ENCODE data around the gene EVX2. TPM values are rescaled to one million over a fixed set of nuclear protein-coding genes. Genes with fewer than 3 reads are reported as not detected.

The EVX2 gene
- total RNA-seq, 6 experiments from 2014 or later = not detected

DNA sequence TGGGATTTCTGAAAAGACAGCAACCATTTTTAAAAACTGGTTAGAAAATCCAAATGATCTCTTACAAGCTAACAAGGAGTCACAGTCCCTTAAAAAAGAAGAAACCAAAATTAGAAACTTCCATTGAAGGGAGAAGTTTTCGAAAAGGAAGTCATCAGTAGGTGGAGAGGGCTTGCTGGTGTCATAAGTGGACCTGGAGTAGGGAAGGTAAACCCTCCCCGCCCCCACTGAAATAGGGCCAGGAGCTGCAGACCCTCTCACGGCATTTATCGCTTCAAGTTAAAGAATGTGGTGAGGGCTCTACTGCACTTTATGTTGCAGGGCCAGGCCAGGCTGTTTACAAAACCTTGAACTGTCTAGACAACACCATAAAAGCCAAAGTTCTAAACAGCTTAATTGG lies 26.2 kb upstream of the EVX2 start:
- peaks cover 0 to 8% (median 0%) of the 10 kb centered on the region in 4 donors for H3K4me1 ChIP-seq
- H3K27me3 ChIP-seq = peaks cover 9 to 86% of the 10 kb centered on the region in 2 donors
- no peak for DNase-seq
- no peak for TF ChIP-seq POLR2A (IDR thresholded peaks at IDR 0.05)
- TF ChIP-seq, protein P1, sequence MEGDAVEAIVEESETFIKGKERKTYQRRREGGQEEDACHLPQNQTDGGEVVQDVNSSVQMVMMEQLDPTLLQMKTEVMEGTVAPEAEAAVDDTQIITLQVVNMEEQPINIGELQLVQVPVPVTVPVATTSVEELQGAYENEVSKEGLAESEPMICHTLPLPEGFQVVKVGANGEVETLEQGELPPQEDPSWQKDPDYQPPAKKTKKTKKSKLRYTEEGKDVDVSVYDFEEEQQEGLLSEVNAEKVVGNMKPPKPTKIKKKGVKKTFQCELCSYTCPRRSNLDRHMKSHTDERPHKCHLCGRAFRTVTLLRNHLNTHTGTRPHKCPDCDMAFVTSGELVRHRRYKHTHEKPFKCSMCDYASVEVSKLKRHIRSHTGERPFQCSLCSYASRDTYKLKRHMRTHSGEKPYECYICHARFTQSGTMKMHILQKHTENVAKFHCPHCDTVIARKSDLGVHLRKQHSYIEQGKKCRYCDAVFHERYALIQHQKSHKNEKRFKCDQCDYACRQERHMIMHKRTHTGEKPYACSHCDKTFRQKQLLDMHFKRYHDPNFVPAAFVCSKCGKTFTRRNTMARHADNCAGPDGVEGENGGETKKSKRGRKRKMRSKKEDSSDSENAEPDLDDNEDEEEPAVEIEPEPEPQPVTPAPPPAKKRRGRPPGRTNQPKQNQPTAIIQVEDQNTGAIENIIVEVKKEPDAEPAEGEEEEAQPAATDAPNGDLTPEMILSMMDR (IDR thresholded peaks at IDR 0.05) = no peak
- no peaks in the 10 kb centered on the region for H3K36me3 ChIP-seq
- WGBS (ENCODE audit: insufficient coverage, low coverage, low lambda C conversion rate, missing lambda C conversion rate) = 11% methylated on average over 4 of the region's 4 CpGs
- H3K9me3 ChIP-seq = no peaks in the 10 kb centered on the region
- H3K27ac ChIP-seq = no peak overlapping the region
- no peak for ATAC-seq
- H3K4me3 ChIP-seq = no peak overlapping the region
- intact Hi-C loops (cut with DNase I) = no loop called here

DNA sequence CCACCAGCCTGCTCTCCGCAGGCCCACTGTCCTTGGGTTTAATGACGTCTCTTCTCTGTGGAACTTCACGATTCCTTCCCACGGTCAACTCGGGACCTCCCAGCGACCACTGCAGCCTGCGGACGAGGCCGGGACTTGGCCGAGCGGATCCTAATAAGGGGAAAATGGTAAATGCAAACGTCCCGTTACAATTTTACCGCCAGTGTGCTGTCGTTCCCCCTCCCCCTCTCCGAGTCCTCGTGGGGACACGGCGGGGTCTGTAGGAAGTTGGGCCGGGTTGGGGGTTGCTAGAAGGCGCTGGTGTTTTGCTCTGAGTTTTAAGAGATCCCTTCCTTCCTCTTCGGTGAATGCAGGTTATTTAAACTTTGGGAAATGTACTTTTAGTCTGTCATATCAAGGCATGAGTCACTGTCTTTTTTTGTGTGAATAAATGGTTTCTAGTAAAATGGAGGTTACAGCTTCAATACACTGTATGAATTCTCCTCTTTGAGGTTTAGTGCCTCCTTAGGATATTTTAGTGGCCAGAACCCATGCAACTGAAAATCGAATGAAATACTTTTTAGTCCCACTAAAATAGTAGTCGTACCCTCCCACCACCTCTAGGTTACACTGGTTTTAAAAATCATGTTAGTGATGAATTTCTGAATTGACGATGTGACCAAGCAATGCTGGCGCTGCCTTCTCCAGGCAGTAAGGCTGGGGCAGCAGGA lies 25.6 kb upstream of the EVX2 start:
- TF ChIP-seq POLR2A (IDR thresholded peaks at IDR 0.05) = no peak
- TF ChIP-seq, protein P1 (IDR thresholded peaks at IDR 0.05) = no peak
- intact Hi-C loops (cut with DNase I) = no loop called here
- peaks cover 0 to 8% (median 0%) of the 10 kb centered on the region in 4 donors for H3K4me1 ChIP-seq
- no peak for DNase-seq
- ATAC-seq = no peak
- H3K9me3 ChIP-seq = no peaks in the 10 kb centered on the region
- H3K4me3 ChIP-seq = no peak overlapping the region
- WGBS (ENCODE audit: insufficient coverage, low coverage, low lambda C conversion rate, missing lambda C conversion rate) = 8% methylated on average over 16 of the region's 26 CpGs
- peaks cover 15 to 86% of the 10 kb centered on the region in 2 donors for H3K27me3 ChIP-seq
- H3K36me3 ChIP-seq = no peaks in the 10 kb centered on the region
- H3K27ac ChIP-seq = no peak overlapping the region

DNA sequence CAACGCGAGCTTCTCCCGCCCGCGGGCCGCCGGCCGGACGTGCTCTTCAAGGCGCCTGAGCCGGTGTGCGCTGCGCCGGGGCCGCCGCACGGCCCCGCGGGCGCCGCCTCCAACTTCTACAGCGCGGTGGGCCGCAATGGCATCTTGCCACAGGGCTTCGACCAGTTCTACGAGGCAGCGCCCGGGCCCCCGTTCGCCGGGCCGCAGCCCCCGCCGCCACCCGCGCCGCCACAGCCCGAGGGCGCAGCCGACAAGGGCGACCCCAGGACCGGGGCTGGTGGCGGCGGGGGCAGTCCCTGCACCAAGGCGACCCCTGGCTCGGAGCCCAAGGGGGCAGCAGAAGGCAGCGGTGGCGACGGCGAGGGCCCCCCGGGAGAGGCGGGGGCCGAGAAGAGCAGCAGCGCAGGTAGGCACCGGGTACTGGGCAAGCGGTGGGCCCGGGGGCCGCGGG lies 24.0 kb upstream of the EVX2 start:
- ATAC-seq (no peak), DNase-seq (no peak)
- no peak for TF ChIP-seq POLR2A (IDR thresholded peaks at IDR 0.05)
- TF ChIP-seq, protein P1 (IDR thresholded peaks at IDR 0.05) = no peak
- 0% methylated on average over 9 of the region's 59 CpGs for WGBS (ENCODE audit: insufficient coverage, low coverage, low lambda C conversion rate, missing lambda C conversion rate)
- no peaks in the 10 kb centered on the region for H3K36me3 ChIP-seq
- no peak overlapping the region for H3K27ac ChIP-seq
- H3K27me3 ChIP-seq = peaks cover 24 to 87% of the 10 kb centered on the region in 2 donors
- no peaks in the 10 kb centered on the region for H3K9me3 ChIP-seq
- intact Hi-C loops (cut with DNase I) = no loop called here
- no peak overlapping the region for H3K4me3 ChIP-seq
- H3K4me1 ChIP-seq = peaks cover 0 to 8% (median 0%) of the 10 kb centered on the region in 4 donors

DNA sequence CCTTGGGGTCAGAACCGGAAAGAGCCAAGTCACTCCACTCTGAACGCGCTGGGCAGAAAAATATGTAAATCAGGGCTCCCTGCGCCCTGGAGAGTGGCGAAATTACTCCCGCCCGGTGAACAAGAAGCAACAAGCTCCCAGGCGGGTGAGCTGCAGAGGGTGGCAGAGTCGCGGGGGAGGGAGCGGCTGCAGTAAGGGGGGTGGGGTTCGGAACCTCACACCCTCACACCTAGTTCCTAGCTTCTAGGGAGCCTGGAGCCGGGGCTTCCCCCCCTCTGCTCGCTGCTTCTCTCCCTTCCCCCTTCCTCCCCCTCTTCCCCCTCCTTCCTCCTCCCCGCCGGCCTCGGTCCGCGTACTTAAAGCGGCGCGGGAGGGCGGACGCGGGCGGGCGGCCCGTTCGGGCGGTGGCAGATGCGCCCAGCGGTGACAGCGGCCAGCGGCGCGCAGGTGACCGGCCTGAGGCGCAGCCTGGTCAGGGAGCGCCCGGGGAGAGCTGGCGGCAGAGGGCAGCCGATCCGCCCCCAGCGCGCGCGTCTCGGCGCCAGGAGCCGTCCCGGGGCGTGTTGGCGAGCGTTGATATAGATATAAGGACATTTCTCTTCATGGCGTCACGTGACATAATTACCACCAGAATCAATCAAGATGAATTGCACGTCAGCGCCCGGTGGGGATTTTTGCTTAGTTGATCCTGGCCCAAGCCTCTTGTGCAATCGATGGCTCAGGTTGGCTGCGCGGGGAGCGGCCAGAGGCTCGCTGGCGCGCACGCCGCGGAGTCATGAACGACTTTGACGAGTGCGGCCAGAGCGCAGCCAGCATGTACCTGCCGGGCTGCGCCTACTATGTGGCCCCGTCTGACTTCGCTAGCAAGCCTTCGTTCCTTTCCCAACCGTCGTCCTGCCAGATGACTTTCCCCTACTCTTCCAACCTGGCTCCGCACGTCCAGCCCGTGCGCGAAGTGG lies 23.1 kb upstream of the EVX2 start, which contains the start of gene HOXD11:
HOXD11 (plus strand) TSS at position 700 of the 959 bp plus-strand sequence; CDS start at position 776, 76 bp downstream.
- H3K4me3 ChIP-seq = no peak within 1 kb of the TSS
- peaks cover 29 to 86% of the 10 kb centered on the region in 2 donors for H3K27me3 ChIP-seq
- no peaks in the 10 kb centered on the region for H3K9me3 ChIP-seq
- intact Hi-C loops (cut with DNase I) = no loop called here
- H3K27ac ChIP-seq = no peak within 1 kb of the TSS
- peaks cover 0 to 8% (median 0%) of the 10 kb centered on the region in 4 donors for H3K4me1 ChIP-seq
- H3K36me3 ChIP-seq = no peaks in the 10 kb centered on the region
- WGBS (ENCODE audit: insufficient coverage, low coverage, low lambda C conversion rate, missing lambda C conversion rate) = 3% methylated on average over 14 of the region's 85 CpGs
- TF ChIP-seq, protein P1 (IDR thresholded peaks at IDR 0.05) = no peak
- TF ChIP-seq POLR2A (IDR thresholded peaks at IDR 0.05) = no peak
- DNase-seq = peak; percentile 60 to 72 (median 64)
- ATAC-seq = peak; percentile 70 to 84 (median 80)
